NCI-H1092 treated with DMSO at 0.1 percent for 48 hours (cell line): ENCODE results near the gene SLC3A2.
A peak's percentile ranks its signal among the peaks of the same experiment; 100 is the strongest.
"Not testable (repeated sequence)": the region's sequence is repeated elsewhere in the genome, so short reads cannot be mapped to it uniquely, and the experiment has no call there.

Source experiments
- DNase-seq: peaks from one replicate; lab custom pipeline; 2025; lab: John Stamatoyannopoulos, UW

The SLC3A2 gene

DNA sequence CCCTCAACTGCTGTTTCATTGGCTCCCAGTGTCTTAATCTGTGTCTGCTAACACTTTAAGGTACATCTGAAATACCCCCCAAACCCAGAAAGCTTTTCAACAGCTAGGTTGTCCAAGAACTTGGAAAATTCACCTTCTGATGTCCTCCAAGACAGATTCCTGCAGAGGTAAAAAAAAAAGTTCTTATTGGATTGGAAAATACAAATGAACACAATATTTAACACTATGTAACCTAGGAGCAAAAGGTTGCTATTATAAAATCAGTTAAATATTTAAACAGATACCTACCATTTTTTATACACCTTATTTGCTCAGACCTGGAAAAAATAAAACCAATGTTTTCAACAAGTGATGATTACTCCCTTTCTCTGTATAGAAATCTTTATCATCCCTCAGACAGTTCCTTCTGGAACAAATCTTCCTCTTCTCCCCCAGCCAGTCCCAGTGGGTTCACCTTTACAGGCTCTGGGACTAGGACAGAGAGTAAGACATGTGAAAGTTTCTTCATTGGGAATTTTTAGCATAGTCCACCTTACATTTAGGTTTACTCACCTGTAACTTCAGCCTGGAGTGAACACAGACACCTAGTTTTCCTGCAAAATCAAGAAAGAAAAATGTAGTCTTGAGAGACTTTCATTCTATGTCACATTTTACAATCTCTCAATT lies 28.0 kb upstream of the SLC3A2 start:
- no peak for DNase-seq

DNA sequence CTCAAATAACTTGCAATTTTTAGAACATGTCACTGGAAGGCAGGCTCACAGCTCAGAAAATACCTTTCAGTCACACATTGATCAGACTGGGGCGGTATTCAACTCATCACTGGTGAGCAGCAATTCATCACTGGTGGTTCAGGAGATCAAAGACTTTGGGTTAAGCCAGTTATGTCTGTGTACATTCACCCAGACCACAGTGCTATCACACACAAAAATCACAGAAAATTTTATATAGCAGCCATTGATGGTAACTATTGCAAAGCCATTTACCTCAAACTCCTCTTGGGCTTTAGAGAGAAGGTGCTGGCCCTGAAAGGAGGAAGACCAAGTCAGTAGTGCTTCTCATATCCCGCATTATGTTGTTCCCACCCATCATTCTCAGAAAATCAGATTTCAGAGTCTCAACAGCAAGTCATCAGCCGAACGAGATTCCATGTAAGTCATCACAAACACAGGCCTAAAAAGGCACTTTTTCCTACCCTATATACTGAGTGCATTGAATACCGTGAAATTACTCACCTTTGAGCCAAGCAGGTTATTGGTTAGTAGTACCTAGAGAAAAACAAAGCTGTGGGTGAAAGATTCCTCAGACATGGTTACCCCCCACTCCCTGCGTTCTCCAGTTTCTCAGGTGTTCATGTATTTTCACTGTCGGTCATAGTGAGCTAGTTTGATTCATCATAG lies 27.3 kb upstream of the SLC3A2 start:
- no peak for DNase-seq

DNA sequence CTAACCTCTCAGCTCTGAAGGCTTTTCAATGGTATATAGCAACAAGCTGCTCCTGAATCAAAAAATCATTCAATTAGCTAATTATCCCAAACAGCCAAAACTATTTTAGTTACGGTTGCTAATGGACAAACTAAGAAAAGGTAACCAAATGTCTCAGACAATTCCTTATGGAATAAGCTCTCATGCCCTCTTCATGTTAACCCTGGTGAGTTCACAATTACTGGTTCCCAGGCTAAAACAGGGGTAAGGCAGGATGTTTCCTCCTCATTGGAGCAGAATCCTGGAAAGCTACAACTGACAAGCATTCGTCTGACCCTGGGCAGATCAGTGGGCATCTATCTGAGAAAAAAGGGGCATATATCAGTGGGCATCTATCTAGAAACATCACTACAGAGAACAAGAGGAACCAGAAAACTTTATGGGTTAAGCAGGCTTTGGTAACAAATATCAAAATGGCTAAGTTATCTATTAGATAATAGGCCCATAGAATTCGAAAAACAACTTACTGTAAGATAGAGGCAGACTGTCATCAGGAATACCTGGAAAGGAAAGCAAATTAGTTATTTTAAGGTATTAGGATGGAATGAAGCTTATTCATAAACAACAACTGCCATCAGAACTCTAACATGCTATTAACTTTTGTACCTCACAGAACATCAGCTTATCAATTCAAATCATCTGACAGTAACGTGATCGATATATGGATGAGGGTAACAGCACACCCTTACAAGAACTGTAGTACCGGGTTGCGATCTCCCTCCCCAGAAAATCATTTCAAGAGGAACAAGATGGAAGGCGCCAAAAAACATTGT lies 26.5 kb upstream of the SLC3A2 start:
- no peak for DNase-seq

DNA sequence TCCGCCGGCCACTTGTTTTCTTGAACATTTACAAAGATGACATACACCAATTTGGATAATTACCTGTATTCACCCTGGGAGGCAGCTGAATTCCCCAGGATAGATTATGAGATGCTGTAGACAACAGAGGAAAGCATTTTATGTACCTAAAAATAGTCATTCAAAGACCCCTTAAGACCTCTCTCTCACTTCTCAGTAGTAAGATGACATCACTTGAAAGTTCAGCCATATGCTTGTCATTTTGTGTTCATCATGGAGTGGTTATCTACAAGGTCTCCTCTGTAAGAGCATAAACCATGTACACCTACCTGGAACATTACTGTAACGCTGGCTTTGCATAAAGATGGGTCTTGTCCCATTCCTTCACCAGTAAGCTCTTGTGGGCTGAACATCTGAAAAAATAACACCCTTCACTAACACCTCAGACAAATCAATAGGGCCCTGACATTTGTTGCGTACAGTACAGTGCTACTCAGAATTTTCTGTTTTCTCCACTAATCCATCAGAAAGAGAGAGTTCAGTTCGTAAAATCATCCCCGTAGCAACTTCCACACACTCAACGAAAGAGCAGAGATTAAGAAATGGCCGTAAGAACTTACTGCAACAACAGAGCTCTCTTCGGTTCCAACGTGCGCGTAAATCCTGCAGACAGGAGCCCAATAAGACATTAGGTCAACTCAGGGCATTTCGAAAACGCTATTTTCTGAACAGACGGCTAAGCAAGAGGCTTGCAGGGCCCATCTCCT lies 25.7 kb upstream of the SLC3A2 start:
- DNase-seq, result no peak

DNA sequence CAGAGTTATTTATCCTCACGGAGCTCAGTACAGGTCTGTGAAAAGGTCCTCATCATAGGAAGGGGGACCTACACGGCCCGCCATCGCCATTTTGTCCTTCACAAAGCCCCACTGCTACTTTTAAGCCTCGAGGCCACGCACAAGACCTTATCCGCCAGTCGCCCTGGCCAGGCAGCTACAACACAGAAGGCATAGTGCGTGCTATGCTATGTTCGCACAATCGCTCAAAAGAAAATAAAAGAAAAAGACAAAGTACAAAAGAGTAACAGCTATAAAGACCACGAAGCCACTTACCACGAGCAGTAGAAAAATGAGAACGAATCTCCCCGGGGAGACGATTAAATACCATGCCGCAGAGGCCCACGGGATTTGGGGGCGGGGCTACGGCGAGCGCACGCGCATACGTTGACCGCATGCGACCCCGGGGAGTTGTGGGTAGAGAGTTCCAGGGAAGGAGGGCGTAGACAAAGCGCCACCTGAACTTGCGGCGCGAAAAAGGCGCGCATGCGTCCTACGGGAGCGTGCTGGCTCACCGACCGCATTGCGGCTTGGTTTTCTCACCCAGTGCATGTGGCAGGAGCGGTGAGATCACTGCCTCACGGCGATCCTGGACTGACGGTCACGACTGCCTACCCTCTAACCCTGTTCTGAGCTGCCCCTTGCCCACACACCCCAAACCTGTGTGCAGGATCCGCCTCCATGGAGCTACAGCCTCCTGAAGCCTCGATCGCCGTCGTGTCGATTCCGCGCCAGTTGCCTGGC lies 24.9 kb upstream of the SLC3A2 start:
- peak; percentile 99 for DNase-seq

DNA sequence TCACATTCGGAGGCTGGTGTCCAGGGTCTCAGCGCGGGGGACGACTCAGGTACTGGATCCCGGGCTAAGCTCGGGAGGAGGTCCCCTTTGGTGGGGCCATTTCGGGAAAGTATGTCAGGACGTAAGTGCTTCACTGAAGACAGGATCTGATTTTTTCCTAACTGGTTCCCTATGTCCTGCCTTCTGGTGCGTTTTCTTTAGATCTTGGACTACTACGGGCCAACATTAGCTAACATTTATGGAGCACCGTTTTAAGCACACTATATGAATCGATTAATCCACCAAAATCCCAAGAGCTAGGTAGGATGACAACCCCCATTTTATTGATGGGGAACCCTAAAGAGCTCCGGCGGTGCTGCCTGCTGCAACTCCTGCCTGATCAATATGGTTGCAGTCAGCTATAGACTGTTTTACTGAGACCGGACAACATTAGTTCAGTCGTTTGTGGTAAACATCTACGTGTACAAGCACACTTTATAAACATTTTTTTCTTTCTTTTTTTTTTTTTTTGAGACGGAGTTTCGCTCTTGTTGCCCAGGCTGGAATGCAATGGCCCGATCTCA lies 24.3 kb upstream of the SLC3A2 start:
- DNase-seq, result peak; percentile 84

DNA sequence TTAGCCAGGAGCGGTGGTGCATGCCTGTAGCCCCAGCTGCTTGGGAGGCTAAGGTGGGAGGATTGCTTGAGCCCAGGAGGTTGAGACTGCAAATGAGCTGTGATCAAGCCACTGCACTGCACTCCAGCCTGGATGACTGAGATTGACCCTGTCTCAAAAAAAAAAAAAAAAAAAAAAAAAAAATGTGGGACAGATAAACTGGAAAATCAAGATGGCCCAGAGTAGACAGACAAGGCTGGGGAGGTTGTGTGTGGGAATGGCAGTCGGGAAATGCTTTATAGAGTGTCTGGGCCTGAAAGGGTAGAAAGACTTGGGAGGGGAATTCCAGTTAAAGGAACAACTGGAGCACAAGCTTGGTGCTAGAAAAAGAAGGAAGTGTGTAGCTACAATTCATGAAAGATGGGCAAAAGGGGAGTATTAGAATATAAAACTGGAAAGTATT lies 23.1 kb upstream of the SLC3A2 start:
- DNase-seq, result no peak

DNA sequence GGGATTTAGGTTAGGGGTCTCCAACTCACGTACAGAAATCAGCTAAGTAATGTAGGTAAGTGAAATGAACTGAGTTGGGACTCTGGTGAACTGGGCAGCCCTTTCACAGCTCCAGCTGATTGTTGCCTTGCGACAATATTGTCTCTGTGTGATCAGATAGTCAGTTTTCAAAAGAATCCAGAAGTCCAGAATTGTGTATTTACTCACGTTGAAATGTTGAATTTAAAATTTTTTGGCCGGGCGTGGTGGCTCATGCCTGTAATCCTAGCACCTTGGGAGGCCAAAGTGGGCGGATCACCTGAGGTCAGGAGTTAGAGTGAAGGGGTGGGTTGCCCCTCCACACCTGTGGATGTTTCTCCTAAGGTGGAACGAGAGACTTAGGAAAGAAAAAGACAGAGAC lies 22.5 kb upstream of the SLC3A2 start:
- no peak for DNase-seq

DNA sequence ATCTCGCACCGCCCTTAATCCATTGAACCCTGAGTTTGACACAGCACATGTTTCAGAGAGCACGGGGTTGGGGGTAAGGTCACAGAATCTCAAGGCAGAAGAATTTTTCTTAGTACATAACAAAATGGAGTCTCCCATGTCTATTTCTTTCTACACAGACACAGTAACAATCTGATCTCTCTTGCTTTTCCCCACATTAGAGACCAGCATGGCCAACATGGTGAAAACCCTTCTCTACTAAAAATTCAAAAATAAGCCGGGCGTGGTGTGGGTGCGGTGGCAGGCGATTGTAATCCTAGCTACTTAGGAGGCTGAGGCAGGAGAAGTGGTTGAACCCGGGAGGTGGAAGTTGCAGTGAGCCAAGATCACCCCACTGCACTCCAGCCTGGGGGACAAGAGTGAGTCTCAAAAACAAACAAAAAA lies 21.4 kb upstream of the SLC3A2 start:
- DNase-seq, result not testable (repeated sequence)

DNA sequence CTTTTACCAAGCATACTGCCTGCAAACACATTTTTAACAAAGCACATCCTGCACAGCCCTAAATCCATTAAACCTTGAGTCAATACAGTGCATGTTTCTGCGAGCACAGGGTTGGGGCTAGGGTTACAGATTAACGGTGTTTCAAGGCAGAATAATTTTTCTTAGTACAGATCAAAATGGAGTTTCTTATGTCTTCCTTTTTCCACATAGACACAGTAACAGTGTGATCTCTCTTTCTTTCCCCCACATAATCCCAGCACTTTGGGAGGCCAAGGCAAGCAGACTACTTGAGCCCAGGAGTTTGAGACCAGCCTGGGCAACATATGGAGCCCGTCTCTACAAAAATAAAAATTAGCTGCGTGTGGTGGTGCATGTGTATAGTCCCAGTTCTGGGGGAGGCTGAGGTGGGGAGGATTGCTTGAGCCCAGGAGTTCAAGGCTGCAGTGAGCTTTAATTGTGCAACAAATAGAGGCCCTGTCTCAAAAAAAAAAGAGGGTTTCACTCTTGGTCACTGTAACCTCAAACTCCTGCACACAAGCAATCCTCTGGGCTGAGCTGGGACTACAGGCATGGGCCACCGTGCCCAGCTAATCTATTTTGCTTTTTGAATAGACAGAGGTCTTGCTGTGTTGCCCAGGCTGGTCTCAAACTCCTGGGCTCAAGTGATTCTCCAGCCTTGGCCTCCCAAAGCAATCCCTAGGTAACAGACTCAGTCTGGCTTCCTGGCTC lies 19.7 kb upstream of the SLC3A2 start:
- no peak for DNase-seq

DNA sequence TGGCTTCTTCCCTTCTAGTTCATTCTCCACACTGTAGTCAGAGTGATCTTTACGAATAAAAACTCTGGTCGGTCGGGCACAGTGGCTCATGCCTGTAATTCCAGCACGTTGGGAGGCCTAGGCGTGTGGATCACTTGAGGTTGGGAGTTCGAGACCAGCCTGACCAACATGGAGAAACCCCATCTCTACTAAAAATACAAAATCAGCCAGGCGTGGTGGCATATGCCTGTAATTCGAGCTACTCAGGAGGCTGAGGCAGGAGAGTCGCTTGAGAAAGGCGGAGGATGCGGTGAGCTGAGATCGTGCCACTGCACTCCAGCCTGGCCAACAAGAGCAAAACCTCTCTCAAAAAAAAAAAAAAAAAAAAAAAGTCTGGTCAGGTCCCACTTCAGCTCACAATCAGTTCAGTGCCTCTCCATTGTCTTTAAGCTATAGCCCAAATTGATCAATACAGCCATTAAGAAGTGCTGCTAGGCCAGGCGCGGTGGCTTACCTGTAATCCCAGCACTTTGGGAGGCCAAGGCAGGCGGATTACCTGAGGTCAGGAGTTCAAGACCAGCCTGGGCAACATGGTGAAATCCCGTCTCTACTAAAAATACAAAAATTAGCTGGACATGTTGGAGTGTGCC lies 19.0 kb upstream of the SLC3A2 start:
- DNase-seq, result not testable (repeated sequence)

DNA sequence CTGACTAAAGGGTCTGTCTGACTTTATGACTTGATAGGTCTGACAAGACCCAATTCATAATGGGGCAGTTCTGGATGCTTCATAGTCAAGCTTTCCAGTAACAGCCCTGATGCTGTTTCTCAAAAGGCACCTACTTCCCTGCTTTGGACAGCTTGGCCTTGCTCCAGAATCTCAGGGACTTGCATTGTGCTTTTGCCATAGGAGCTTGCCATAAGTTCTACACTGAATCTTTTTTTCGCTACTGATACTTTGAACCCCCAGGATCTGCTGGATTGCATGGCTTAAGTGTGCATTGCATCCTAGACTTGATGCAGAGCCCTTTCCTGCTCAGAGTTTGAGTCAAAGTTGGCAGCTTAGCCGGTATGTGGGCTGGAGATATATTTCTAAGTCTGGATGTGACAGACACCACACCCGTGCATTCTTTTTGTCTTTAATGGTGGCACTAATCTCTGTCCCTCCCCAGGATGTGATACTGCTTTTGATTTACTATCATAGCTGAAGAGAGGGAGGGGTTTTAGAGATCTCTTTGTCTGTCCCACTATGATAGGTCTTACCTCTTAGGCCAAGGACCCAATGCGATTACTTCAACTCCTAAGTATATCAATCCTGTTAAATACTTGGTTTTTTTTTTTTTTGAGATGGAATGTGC lies 16.9 kb upstream of the SLC3A2 start:
- DNase-seq, result no peak

DNA sequence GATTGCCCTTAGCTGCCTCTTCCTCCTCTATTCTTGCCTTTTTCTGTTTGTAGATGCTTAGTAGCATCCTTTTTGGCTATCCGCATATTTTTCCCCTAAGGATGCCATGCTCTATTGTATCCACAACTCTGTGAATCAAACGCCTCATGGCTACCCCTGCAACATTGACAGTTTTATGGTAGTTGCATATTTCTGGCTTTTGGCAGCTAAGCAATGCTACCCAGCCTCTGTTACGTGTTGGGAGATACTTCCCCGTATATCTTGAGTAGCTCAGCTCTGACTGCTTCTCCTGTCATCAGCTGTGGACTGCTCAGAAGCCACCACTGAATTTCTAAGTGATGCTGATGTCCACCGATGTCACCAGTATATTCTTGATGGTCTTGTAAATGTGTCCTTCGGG lies 15.1 kb upstream of the SLC3A2 start:
- DNase-seq, result no peak

DNA sequence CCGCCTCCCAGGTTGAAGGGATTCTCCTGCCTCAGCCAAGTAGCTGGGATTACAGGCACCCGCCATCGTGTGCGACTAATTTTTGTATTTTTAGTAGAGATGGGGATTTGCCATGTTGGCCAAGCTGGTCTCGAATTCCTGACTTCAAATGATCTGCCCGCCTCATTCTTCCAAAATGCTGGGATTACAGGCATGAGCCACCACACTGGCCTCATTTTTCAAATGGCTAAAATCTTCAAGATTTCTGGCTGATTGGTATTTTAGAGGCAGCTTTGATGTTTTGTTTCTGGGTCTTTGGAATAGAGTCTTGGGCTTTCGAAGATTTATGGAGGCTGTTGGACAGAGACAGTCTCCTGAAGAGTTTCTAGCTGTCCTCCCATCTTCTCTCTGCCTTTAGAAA lies 5.8 kb upstream of the SLC3A2 start:
- DNase-seq, result no peak

DNA sequence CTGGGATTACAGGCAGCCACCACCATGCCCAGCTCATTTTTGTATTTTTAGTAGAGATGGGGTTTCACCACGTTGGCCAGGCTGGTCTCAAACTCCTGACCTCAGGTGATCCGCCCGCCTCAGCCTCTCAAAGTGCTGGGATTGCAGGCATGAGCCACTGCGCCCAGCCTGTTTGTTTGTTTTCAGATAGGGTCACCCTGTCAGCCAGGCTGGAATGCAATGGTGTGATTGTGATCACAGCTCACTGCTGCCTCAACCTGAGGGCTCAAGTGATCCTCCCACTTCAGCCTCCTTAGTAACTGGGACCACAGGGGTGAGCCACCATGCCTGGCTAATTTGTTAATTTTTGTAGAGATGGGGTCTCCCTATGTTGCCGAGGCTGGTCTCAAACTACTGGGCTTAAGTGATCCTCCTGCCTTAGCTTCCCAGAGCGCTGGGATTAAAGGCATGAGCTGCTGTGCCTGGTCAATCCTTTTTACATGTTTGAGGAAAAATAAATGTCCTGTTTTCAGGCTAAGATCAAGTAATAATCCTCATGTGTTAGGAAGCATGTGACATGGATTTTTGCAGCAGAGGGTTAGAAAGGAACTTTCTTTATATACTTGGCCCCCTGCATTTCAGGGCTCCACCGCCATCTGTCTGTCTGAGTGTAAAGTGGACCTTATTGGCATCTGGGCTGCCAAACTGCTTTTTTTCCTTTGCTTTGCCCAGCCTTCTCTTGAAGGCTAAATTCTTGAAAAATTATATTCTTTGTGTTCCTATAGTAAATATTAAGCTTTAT lies 4.8 kb upstream of the SLC3A2 start:
- no peak for DNase-seq

DNA sequence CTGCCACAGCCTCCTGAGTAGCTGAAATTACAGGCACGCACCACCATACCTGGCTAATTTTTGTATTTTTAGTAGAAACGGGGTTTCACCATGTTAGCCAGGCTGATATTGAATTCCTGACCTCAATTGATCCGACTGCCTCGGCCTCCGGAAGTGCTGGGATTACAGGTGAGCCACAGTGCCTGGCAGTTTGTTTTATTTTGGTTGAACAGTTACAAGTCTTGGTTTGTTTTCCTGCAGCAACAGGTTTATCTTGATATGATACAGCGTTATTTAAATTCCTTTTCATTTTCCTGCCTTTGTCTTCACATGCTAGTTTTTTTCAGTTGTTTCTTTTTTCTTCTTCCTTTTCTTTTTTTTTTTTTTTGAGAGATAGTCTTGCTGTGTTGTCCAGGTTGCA lies 4.0 kb upstream of the SLC3A2 start:
- DNase-seq, result no peak

DNA sequence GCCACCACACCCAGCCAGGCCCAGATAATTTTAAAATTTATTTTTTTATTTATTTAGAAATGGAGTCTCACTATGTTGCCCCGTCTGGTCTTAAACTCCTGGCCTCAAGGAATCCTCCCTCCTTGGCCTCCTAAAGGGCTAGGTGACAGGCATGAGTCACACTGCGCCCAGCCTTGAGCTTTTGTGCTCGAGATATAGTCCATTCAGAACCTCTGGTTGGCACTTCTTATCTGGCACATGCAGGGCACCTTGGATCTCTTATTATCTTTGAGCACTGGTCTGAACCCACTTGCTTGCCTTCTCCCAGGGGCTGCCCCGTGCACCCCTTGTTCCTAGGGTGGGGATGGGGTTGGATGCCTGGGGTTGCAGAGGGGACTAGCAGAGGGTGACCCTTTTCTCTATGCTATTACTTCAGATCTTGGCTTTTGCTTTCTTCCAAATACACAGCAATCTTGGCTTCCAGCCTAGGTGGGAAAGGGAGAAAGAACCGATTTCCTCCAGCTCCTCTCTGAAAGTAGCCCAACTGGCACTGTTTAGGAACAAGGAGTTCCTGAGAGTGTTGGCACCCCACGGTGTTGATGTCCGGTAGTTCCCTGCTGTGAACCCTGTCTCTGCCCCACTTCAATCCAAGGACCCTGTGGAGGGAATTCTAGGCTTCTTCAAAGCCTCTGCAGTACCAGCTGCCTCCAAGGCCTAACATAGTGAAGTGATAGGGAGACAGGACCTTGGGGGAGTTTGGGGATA lies 1.3 kb upstream of the SLC3A2 start:
- no peak for DNase-seq

DNA sequence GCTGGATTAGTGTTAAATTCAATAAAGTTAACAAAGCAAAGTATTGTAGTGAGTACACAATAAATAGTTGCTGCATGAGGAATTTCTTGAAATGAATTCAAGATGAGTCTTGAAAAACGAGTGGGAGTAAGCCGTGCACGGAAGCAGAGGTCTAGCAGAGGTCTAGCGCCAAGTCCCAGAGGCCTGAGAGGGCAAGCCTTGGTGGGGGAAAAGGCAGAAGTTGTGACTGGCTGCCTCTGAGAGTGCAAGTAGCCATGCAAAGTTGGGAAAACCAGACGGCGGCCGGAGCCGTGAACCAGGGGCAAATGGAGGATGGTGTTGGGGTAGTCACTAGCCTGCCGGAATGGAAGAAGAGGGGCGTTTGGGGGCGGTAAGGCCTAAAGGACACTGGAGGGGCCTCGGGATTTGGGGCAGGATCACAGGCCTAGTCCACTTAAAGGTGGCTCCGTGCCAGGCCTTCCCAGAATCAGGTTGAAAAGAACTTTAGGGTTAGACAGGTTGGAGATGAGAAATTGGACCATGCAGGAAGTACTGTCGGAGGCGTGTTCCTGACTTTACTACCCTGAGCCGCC lies 379 bp upstream of the SLC3A2 start:
- no peak for DNase-seq
